ENCODE results near the gene PARVA.

PARVA gene

GRCh38 chr11:12388939-12389670, 11.7 kb downstream of the PARVA start:
- Histone ChIP-seq H3K9me3 (no peaks in the 10 kb centered on the region), H3K36me3 (no peaks in the 10 kb centered on the region), H3K4me3 (ENCODE audit: low read depth in 1 of 2, low read length in 1 of 2) (no peak overlapping the region), H3K27ac (no peak overlapping the region), H3K27me3 (peaks cover 23% of the 10 kb centered on the region), H3K4me1 (ENCODE audit: control insufficient read depth in 1 of 2, insufficient read depth in 1 of 2, low read depth in 1 of 2, low read length in 1 of 2) (no peaks in the 10 kb centered on the region)
- TF ChIP-seq CTCF (IDR thresholded peaks at IDR 0.05) = no peak

GRCh38 chr11:12389676-12390657, 12.6 kb downstream of the PARVA start:
- H3K27me3 ChIP-seq = peaks cover 23% of the 10 kb centered on the region
- H3K36me3 ChIP-seq = no peaks in the 10 kb centered on the region
- no peaks in the 10 kb centered on the region for H3K4me1 ChIP-seq (ENCODE audit: control insufficient read depth in 1 of 2, insufficient read depth in 1 of 2, low read depth in 1 of 2, low read length in 1 of 2)
- H3K27ac ChIP-seq = no peak overlapping the region
- no peak for TF ChIP-seq CTCF (IDR thresholded peaks at IDR 0.05)
- H3K4me3 ChIP-seq (ENCODE audit: low read depth in 1 of 2, low read length in 1 of 2) = no peak overlapping the region
- no peaks in the 10 kb centered on the region for H3K9me3 ChIP-seq

- Histone ChIP-seq H3K4me1 (ENCODE audit: control insufficient read depth in 1 of 2, insufficient read depth in 1 of 2, low read depth in 1 of 2, low read length in 1 of 2) (no peaks in the 10 kb centered on the region), H3K27me3 (peaks cover 23% of the 10 kb centered on the region), H3K36me3 (no peaks in the 10 kb centered on the region), H3K9me3 (no peaks in the 10 kb centered on the region), H3K27ac (no peak overlapping the region), H3K4me3 (ENCODE audit: low read depth in 1 of 2, low read length in 1 of 2) (no peak overlapping the region)
- TF ChIP-seq CTCF (IDR thresholded peaks at IDR 0.05) = no peak
Measured at GRCh38 chr11:12390687-12391110, 13.3 kb downstream of the PARVA start.

GRCh38 chr11:12392672-12393071, 15.3 kb downstream of the PARVA start:
- Histone ChIP-seq H3K4me1 (ENCODE audit: control insufficient read depth in 1 of 2, insufficient read depth in 1 of 2, low read depth in 1 of 2, low read length in 1 of 2) (no peaks in the 10 kb centered on the region), H3K27me3 (peaks cover 15% of the 10 kb centered on the region), H3K36me3 (no peaks in the 10 kb centered on the region), H3K4me3 (ENCODE audit: low read depth in 1 of 2, low read length in 1 of 2) (no peak overlapping the region), H3K27ac (no peak overlapping the region), H3K9me3 (no peaks in the 10 kb centered on the region)
- no peak for TF ChIP-seq CTCF (IDR thresholded peaks at IDR 0.05)

- no peaks in the 10 kb centered on the region for H3K4me1 ChIP-seq (ENCODE audit: control insufficient read depth in 1 of 2, insufficient read depth in 1 of 2, low read depth in 1 of 2, low read length in 1 of 2)
- H3K4me3 ChIP-seq (ENCODE audit: low read depth in 1 of 2, low read length in 1 of 2) = no peak overlapping the region
- TF ChIP-seq CTCF (IDR thresholded peaks at IDR 0.05) = no peak
- peaks cover 10% of the 10 kb centered on the region for H3K27me3 ChIP-seq
- no peak overlapping the region for H3K27ac ChIP-seq
- no peaks in the 10 kb centered on the region for H3K36me3 ChIP-seq
- no peaks in the 10 kb centered on the region for H3K9me3 ChIP-seq
Measured at GRCh38 chr11:12393691-12394090, 16.3 kb downstream of the PARVA start.
